ENCODE results near the gene PRORP. TPM values are rescaled to one million over a fixed set of nuclear protein-coding genes. Genes with fewer than 3 reads are reported as not detected.

PRORP gene
- 40.2 and 50.9 TPM in 2 replicates for total RNA-seq
- long read RNA-seq, full-length matches to known transcripts: 79 of 128 reads
- long read RNA-seq, partial matches to known transcripts: 11 of 128 reads
- long read RNA-seq, other reads (novel, unspliced or antisense): 38 of 128 reads

GRCh38 chr14:35121887-35122695 lies at the start of gene PRORP, which contains the start of gene PPP2R3C:
Gene PRORP (plus strand): TSS chr14:35122552. CDS start chr14:35123246, 694 bp downstream.
Gene PPP2R3C (minus strand): TSS chr14:35121990. CDS start chr14:35121959, 31 bp downstream.
- no peak for TF ChIP-seq CTCF (IDR thresholded peaks at IDR 0.05; ENCODE audit: unreplicated experiment)
- H3K4me1 Mint-ChIP-seq (ENCODE audit: low read depth): peaks cover 19% of the 10 kb centered on the region
- no peaks in the 10 kb centered on the region for H3K9me3 Mint-ChIP-seq (ENCODE audit: low read depth)
- peak; percentile 72 for DNase-seq (ENCODE audit: low spot score, unreplicated experiment)
- H3K27me3 Mint-ChIP-seq: no peaks in the 10 kb centered on the region
- H3K4me3 Mint-ChIP-seq (ENCODE audit: low read depth): peak within 1 kb of the TSS; percentile 99
- peak within 1 kb of the TSS; percentile 100 for H3K27ac Mint-ChIP-seq
- peaks cover 12% of the 10 kb centered on the region for H3K36me3 Mint-ChIP-seq (ENCODE audit: insufficient read depth)

DNA sequence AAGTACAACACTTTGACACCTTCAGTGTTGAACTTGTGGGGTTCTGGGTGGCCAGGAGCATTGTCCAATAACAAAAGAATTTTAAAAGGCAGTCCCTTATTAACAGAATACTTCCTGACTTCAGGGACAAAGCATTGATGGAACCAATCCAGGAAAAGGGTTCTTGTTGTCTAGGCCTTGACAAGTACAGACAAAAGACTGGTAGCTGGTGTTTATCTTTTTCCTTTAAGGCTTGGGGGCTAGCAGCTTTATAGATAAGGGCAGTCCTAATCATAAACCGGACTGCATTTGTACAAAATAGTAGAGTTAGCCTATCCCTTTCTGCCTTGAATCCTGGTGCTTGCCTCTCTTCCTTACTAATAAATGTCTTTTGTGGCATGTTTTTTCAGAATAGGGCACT lies 48.9 kb upstream of the PRORP start:
- no peaks in the 10 kb centered on the region for H3K4me1 Mint-ChIP-seq (ENCODE audit: low read depth)
- peaks cover 34% of the 10 kb centered on the region for H3K36me3 Mint-ChIP-seq (ENCODE audit: insufficient read depth)
- peaks cover 3% of the 10 kb centered on the region for H3K9me3 Mint-ChIP-seq (ENCODE audit: low read depth)
- DNase-seq (ENCODE audit: low spot score, unreplicated experiment): no peak
- TF ChIP-seq CTCF (IDR thresholded peaks at IDR 0.05; ENCODE audit: unreplicated experiment): no peak
- peak overlapping the region; percentile 30 for H3K27ac Mint-ChIP-seq
- H3K27me3 Mint-ChIP-seq: no peaks in the 10 kb centered on the region
- H3K4me3 Mint-ChIP-seq (ENCODE audit: low read depth): no peak overlapping the region

GRCh38 chr14:35078082-35078481 lies 44.3 kb upstream of the PRORP start:
- no peak for TF ChIP-seq CTCF (IDR thresholded peaks at IDR 0.05; ENCODE audit: unreplicated experiment)
- H3K36me3 Mint-ChIP-seq (ENCODE audit: insufficient read depth): peaks cover 17% of the 10 kb centered on the region
- H3K27me3 Mint-ChIP-seq: no peaks in the 10 kb centered on the region
- H3K9me3 Mint-ChIP-seq (ENCODE audit: low read depth): no peaks in the 10 kb centered on the region
- no peak for DNase-seq (ENCODE audit: low spot score, unreplicated experiment)
- no peak overlapping the region for H3K4me3 Mint-ChIP-seq (ENCODE audit: low read depth)
- H3K4me1 Mint-ChIP-seq (ENCODE audit: low read depth): no peaks in the 10 kb centered on the region
- H3K27ac Mint-ChIP-seq: no peak overlapping the region

- no peaks in the 10 kb centered on the region for H3K27me3 Mint-ChIP-seq
- no peak overlapping the region for H3K4me3 Mint-ChIP-seq (ENCODE audit: low read depth)
- peaks cover 20% of the 10 kb centered on the region for H3K36me3 Mint-ChIP-seq (ENCODE audit: insufficient read depth)
- H3K4me1 Mint-ChIP-seq (ENCODE audit: low read depth): no peaks in the 10 kb centered on the region
- H3K9me3 Mint-ChIP-seq (ENCODE audit: low read depth): no peaks in the 10 kb centered on the region
- TF ChIP-seq CTCF (IDR thresholded peaks at IDR 0.05; ENCODE audit: unreplicated experiment): no peak
- DNase-seq (ENCODE audit: low spot score, unreplicated experiment): no peak
- no peak overlapping the region for H3K27ac Mint-ChIP-seq
Measured at GRCh38 chr14:35079742-35080141, 42.6 kb upstream of the PRORP start.

GRCh38 chr14:35083530-35084150 lies 38.7 kb upstream of the PRORP start:
- no peaks in the 10 kb centered on the region for H3K4me1 Mint-ChIP-seq (ENCODE audit: low read depth)
- peaks cover 22% of the 10 kb centered on the region for H3K36me3 Mint-ChIP-seq (ENCODE audit: insufficient read depth)
- no peak overlapping the region for H3K27ac Mint-ChIP-seq

More at GRCh38 chr14:35083530-35084150, 38.7 kb upstream of the PRORP start:
- H3K9me3 Mint-ChIP-seq (ENCODE audit: low read depth): no peaks in the 10 kb centered on the region
- TF ChIP-seq CTCF (IDR thresholded peaks at IDR 0.05; ENCODE audit: unreplicated experiment): no peak
- no peaks in the 10 kb centered on the region for H3K27me3 Mint-ChIP-seq
- H3K4me3 Mint-ChIP-seq (ENCODE audit: low read depth): no peak overlapping the region
- no peak for DNase-seq (ENCODE audit: low spot score, unreplicated experiment)
